SK-N-SH treated with all-trans-retinoic acid at 6 μM for 48 hours (cell line): ENCODE results near the gene ULK3.

ENCODE experiments used
- ARNTL ChIP-seq: fragments of 450-650 bp; formaldehyde crosslinking; IDR thresholded peaks from 2 replicates; pipeline ENCODE4 v1.5.0; 2020; ENCODE audit warnings: low read depth, mild to moderate bottlenecking, moderate library complexity, borderline replicate concordance
- BACH2 ChIP-seq: fragments of 250-450 bp; sonication (Bioruptor Pico); IDR thresholded peaks from 2 replicates; pipeline ENCODE4 v1.9.0; 2021; ENCODE audit warnings: mild to moderate bottlenecking, borderline replicate concordance
- CSDC2 ChIP-seq: fragments of 250-450 bp; sonication (Bioruptor Pico); IDR thresholded peaks from 2 replicates; pipeline ENCODE4 v1.5.0; 2020; ENCODE audit warnings: mild to moderate bottlenecking, moderate library complexity
- ESRRG ChIP-seq: fragments of 250-450 bp; sonication (Bioruptor Pico); IDR thresholded peaks from 2 replicates; pipeline ENCODE4 v1.6.1; 2021; ENCODE audit warnings: mild to moderate bottlenecking
- RARB ChIP-seq: fragments of 250-450 bp; sonication (Bioruptor Pico); IDR thresholded peaks from 2 replicates; pipeline ENCODE4 v1.8.0; 2021; ENCODE audit warnings: mild to moderate bottlenecking, moderate library complexity
- SNAI2 ChIP-seq: fragments of 250-450 bp; sonication (Bioruptor Pico); IDR thresholded peaks from 2 replicates; pipeline ENCODE4 v1.5.0; 2020; ENCODE audit warnings: mild to moderate bottlenecking, moderate library complexity
- TOX ChIP-seq: fragments of 250-450 bp; sonication (Bioruptor Pico); IDR thresholded peaks from 2 replicates; pipeline ENCODE4 v1.8.0; 2021; ENCODE audit warnings: mild to moderate bottlenecking, moderate library complexity, borderline replicate concordance
- ZC3H10 ChIP-seq: fragments of 250-450 bp; sonication (Bioruptor Pico); IDR thresholded peaks from 2 replicates; pipeline ENCODE4 v1.5.1; 2021; ENCODE audit warnings: mild to moderate bottlenecking, moderate library complexity
- ZFP3 ChIP-seq: fragments of 250-450 bp; sonication (Bioruptor Pico); IDR thresholded peaks from 2 replicates; pipeline ENCODE4 v1.5.0; 2020; ENCODE audit warnings: mild to moderate bottlenecking, moderate library complexity
- ZFP30 ChIP-seq: fragments of 450-650 bp; formaldehyde crosslinking; IDR thresholded peaks from 2 replicates; pipeline ENCODE4 v1.5.0; 2022; ENCODE audit warnings: mild to moderate bottlenecking, moderate library complexity
- ZNF565 ChIP-seq: fragments of 450-650 bp; formaldehyde crosslinking; conservative IDR thresholded peaks from 2 replicates; pipeline ENCODE4 v1.5.0; 2020; ENCODE audit warnings: low read depth, mild to moderate bottlenecking, moderate library complexity
- ZNF70 ChIP-seq: fragments of 450-650 bp; formaldehyde crosslinking; IDR thresholded peaks from 2 replicates; pipeline ENCODE4 v1.5.0; 2020; ENCODE audit warnings: mild to moderate bottlenecking, moderate library complexity
- ZNF8 ChIP-seq: fragments of 450-650 bp; formaldehyde crosslinking; IDR thresholded peaks from 2 replicates; pipeline ENCODE4 v1.5.0; 2020; ENCODE audit warnings: mild to moderate bottlenecking, moderate library complexity
- TF ChIP-seq, protein P1 (sequence below): fragments of 250-450 bp; sonication (Bioruptor Pico); IDR thresholded peaks from 2 replicates; pipeline ENCODE4 v1.5.1; 2020; ENCODE audit warnings: low read depth, mild to moderate bottlenecking, moderate library complexity

DNA sequence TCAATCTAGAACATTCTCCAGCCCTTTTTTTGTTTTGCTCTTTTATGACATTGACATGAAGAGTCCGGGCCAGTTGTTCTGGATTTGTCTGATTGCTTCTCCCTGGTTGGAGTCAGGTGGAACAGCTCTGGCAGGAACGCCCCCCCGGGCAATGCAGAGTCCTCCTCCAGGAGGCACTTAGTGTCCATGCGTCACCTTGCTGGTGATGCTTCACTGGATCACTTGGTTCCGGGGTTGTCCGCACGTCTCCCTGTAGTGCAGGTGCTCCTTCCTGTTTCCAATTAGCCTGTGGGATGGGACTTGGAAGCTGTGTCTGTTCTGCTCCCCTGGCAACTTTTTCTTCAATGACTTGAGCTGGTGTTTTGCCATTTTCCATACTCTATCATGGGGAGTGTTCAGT is 51.3 kb downstream of the ULK3 start:
- TF ChIP-seq ARNTL (CRISPR knock-in tag) (no peak), SNAI2 (CRISPR knock-in tag) (no peak), ZC3H10 (CRISPR knock-in tag) (no peak), ZNF565 (CRISPR knock-in tag) (no peak), ZFP30 (CRISPR knock-in tag) (no peak), ZFP3 (no peak), ZNF70 (CRISPR knock-in tag) (no peak), TOX (CRISPR knock-in tag) (no peak), BACH2 (CRISPR knock-in tag) (no peak), ESRRG (CRISPR knock-in tag) (no peak), ZNF8 (CRISPR knock-in tag) (no peak), CSDC2 (CRISPR knock-in tag) (no peak), RARB (CRISPR knock-in tag) (no peak)
- TF ChIP-seq, protein P1, sequence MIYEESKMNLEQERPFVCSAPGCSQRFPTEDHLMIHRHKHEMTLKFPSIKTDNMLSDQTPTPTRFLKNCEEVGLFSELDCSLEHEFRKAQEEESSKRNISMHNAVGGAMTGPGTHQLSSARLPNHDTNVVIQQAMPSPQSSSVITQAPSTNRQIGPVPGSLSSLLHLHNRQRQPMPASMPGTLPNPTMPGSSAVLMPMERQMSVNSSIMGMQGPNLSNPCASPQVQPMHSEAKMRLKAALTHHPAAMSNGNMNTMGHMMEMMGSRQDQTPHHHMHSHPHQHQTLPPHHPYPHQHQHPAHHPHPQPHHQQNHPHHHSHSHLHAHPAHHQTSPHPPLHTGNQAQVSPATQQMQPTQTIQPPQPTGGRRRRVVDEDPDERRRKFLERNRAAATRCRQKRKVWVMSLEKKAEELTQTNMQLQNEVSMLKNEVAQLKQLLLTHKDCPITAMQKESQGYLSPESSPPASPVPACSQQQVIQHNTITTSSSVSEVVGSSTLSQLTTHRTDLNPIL (CRISPR knock-in tag) = no peak
